ENCODE measurements around the gene FBXO33. TPM values are rescaled to one million over a fixed set of nuclear protein-coding genes. Genes with fewer than 3 reads are reported as not detected.
A peak's percentile ranks its signal among the peaks of the same experiment; 100 is the strongest.

FBXO33 gene
- polyA plus RNA-seq, 2 of the 4 experiments (the other 2 are of a cell fraction) = 8.2 to 10.6 TPM

DNA sequence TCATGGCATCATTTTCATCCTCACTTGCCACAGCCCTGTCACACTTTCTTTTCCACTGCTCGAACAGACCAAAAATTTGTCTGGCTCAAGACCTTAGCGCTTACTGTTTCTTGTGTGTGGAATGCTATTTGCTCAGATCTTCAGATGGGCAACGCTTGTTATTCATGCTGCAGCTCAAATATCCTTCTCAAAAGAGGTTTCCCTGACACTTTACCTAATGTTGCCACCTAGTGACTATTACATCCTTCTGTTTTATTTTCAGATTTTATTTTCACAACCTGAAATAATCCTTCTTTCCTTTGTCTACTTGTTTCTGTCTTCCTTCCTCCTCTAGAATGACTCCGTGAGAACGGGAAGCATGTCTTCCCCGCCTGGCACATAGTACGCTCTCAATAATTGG lies 5.6 kb downstream of the FBXO33 start:
- WGBS (ENCODE audit: missing lambda C conversion rate) = 46% methylated on average over 7 of the region's 7 CpGs
- H3K4me1 ChIP-seq = peaks cover 20% of the 10 kb centered on the region; the same call in 2 of the 3 replicates
- no peak overlapping the region for H3K27ac ChIP-seq
- POLR2A ChIA-PET = interaction anchor here (0.6 to 1.4 kb wide), 3 partner anchors 257 to 324 kb away, joined by 3 to 6 read pairs (median 5); partner anchors contain the start of genes SEC23A and TRAPPC6B
- CTCF ChIA-PET = interaction anchor here (0.5 to 2.9 kb wide), 22 partner anchors 9 to 327 kb away, joined by 3 to 13 read pairs (median 4); partner anchors contain the start of gene SEC23A
- H3K4me3 ChIP-seq = no peak overlapping the region
- H3K9me3 ChIP-seq = no peaks in the 10 kb centered on the region
- ATAC-seq = peak; percentile 40 to 48; a peak in 3 of 6 replicates
- H3K4me2 ChIP-seq = peak overlapping the region; percentile 52
- TF ChIP-seq SMC3 (IDR thresholded peaks at IDR 0.05) = peak; percentile 34; the same call in 1 of the 3 replicates
- TF ChIP-seq, protein P1, sequence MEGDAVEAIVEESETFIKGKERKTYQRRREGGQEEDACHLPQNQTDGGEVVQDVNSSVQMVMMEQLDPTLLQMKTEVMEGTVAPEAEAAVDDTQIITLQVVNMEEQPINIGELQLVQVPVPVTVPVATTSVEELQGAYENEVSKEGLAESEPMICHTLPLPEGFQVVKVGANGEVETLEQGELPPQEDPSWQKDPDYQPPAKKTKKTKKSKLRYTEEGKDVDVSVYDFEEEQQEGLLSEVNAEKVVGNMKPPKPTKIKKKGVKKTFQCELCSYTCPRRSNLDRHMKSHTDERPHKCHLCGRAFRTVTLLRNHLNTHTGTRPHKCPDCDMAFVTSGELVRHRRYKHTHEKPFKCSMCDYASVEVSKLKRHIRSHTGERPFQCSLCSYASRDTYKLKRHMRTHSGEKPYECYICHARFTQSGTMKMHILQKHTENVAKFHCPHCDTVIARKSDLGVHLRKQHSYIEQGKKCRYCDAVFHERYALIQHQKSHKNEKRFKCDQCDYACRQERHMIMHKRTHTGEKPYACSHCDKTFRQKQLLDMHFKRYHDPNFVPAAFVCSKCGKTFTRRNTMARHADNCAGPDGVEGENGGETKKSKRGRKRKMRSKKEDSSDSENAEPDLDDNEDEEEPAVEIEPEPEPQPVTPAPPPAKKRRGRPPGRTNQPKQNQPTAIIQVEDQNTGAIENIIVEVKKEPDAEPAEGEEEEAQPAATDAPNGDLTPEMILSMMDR (IDR thresholded peaks at IDR 0.05) = peak; percentile 54
- peak; percentile 65 to 67 for TF ChIP-seq RAD21 (conservative IDR thresholded peaks at IDR 0.05 in 1 of 2, IDR thresholded peaks at IDR 0.05 in 1 of 2)
- TF ChIP-seq HOXB5 (CRISPR knock-in tag; IDR thresholded peaks at IDR 0.05) = no peak
- DNase-seq (ENCODE audit: low read depth in 1 of 2, low spot score in 1 of 2) = peak in 1 of 2 experiments; percentile 51
- FAIRE-seq = peak; percentile 78

DNA sequence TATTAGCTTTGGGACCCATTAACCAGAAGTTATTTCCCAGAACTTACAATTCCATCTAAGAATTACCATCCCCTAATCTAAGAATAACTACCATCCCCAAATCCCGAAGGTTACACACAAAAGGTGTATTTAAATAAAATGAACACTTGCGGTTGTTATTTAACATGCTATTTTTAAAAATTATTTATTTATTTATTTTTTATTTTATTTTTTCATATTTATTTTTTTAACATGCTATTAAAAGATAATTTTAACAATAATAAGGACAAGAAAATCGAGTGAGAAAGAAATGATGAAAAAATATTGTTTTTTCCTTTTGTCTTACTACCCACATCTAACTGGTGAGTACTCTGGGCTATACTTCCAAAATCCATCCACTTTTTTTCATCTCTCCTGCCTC lies 6.3 kb downstream of the FBXO33 start:
- no peak for DNase-seq (ENCODE audit: low read depth in 1 of 2, low spot score in 1 of 2)
- TF ChIP-seq POLR2A (IDR thresholded peaks at IDR 0.05; ENCODE audit: low read length) = no peak
- TF ChIP-seq USF2 (IDR thresholded peaks at IDR 0.05) = no peak
- TF ChIP-seq NPAS2 (CRISPR knock-in tag; IDR thresholded peaks at IDR 0.05; ENCODE audit: borderline replicate concordance) = no peak
- no peak for TF ChIP-seq CBX2 (IDR thresholded peaks at IDR 0.05; ENCODE audit: borderline replicate concordance, low read depth)
- no peak for TF ChIP-seq FOSB (CRISPR knock-in tag; IDR thresholded peaks at IDR 0.05)
- TF ChIP-seq POLR2AphosphoS2 (conservative IDR thresholded peaks at IDR 0.05; ENCODE audit: low read length) = no peak
- TF ChIP-seq, protein P1 (IDR thresholded peaks at IDR 0.05) = no peak
- no peak for TF ChIP-seq PHF8 (IDR thresholded peaks at IDR 0.05; ENCODE audit: borderline replicate concordance, low read depth)
- TF ChIP-seq EHMT2 (IDR thresholded peaks at IDR 0.05; ENCODE audit: low read depth) = no peak
- TF ChIP-seq, protein P2, sequence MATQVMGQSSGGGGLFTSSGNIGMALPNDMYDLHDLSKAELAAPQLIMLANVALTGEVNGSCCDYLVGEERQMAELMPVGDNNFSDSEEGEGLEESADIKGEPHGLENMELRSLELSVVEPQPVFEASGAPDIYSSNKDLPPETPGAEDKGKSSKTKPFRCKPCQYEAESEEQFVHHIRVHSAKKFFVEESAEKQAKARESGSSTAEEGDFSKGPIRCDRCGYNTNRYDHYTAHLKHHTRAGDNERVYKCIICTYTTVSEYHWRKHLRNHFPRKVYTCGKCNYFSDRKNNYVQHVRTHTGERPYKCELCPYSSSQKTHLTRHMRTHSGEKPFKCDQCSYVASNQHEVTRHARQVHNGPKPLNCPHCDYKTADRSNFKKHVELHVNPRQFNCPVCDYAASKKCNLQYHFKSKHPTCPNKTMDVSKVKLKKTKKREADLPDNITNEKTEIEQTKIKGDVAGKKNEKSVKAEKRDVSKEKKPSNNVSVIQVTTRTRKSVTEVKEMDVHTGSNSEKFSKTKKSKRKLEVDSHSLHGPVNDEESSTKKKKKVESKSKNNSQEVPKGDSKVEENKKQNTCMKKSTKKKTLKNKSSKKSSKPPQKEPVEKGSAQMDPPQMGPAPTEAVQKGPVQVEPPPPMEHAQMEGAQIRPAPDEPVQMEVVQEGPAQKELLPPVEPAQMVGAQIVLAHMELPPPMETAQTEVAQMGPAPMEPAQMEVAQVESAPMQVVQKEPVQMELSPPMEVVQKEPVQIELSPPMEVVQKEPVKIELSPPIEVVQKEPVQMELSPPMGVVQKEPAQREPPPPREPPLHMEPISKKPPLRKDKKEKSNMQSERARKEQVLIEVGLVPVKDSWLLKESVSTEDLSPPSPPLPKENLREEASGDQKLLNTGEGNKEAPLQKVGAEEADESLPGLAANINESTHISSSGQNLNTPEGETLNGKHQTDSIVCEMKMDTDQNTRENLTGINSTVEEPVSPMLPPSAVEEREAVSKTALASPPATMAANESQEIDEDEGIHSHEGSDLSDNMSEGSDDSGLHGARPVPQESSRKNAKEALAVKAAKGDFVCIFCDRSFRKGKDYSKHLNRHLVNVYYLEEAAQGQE (IDR thresholded peaks at IDR 0.05) = no peak
- no peak for TF ChIP-seq RNF2 (IDR thresholded peaks at IDR 0.05; ENCODE audit: borderline replicate concordance, low read depth)
- no peak for TF ChIP-seq ZFP36 (IDR thresholded peaks at IDR 0.05; ENCODE audit: borderline replicate concordance, partially characterized antibody)
- TF ChIP-seq FOXS1 (CRISPR knock-in tag; IDR thresholded peaks at IDR 0.05) = no peak
- no peak for TF ChIP-seq GATA3 (IDR thresholded peaks at IDR 0.05; ENCODE audit: borderline replicate concordance)
- no peak for TF ChIP-seq HDAC2 (IDR thresholded peaks at IDR 0.05)
- TF ChIP-seq ZNF302 (CRISPR knock-in tag; IDR thresholded peaks at IDR 0.05) = no peak
- TF ChIP-seq, protein P3, sequence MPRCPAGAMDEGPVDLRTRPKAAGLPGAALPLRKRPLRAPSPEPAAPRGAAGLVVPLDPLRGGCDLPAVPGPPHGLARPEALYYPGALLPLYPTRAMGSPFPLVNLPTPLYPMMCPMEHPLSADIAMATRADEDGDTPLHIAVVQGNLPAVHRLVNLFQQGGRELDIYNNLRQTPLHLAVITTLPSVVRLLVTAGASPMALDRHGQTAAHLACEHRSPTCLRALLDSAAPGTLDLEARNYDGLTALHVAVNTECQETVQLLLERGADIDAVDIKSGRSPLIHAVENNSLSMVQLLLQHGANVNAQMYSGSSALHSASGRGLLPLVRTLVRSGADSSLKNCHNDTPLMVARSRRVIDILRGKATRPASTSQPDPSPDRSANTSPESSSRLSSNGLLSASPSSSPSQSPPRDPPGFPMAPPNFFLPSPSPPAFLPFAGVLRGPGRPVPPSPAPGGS (IDR thresholded peaks at IDR 0.05) = no peak
- TF ChIP-seq, protein P4, sequence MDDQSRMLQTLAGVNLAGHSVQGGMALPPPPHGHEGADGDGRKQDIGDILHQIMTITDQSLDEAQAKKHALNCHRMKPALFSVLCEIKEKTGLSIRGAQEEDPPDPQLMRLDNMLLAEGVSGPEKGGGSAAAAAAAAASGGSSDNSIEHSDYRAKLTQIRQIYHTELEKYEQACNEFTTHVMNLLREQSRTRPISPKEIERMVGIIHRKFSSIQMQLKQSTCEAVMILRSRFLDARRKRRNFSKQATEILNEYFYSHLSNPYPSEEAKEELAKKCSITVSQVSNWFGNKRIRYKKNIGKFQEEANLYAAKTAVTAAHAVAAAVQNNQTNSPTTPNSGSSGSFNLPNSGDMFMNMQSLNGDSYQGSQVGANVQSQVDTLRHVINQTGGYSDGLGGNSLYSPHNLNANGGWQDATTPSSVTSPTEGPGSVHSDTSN (IDR thresholded peaks at IDR 0.05) = no peak
- POLR2A ChIA-PET = interaction anchor here (0.6 to 0.9 kb wide), 3 partner anchors 251 to 323 kb away, joined by 3 to 6 read pairs (median 5); partner anchors contain the start of genes PNN, SEC23A and TRAPPC6B
- Histone ChIP-seq H3K27ac (no peak overlapping the region), H3K4me3 (no peak overlapping the region), H3K9me3 (no peaks in the 10 kb centered on the region), H3K4me2 (peak overlapping the region; percentile 52; the same call in 2 of the 3 replicates), H3K4me1 (peaks cover 18% of the 10 kb centered on the region; the same call in 2 of the 3 replicates)
- CTCF ChIA-PET = interaction anchor here (0.7 to 2.9 kb wide), 19 partner anchors 8 to 325 kb away, joined by 3 to 13 read pairs (median 4); partner anchors contain the start of gene SEC23A
- 69% methylated on average over 3 of the region's 3 CpGs for WGBS (ENCODE audit: missing lambda C conversion rate)
- no peak for ATAC-seq
- FAIRE-seq = no peak

All from A549 (cell line).